CD4-positive, alpha-beta T cell treated with Interleukin-12 subunit alpha and Interleukin-12 subunit beta, for 1 hour (primary cell): Measurements from ENCODE around the gene APELA.
"Not testable (repeated sequence)": the region's sequence is repeated elsewhere in the genome, so short reads cannot be mapped to it uniquely, and the experiment has no call there.

Experiments
- DNase-seq: peaks from one replicate; pipeline ENCODE4 v3.0.0-alpha.2; 2020

Gene APELA, protein sequence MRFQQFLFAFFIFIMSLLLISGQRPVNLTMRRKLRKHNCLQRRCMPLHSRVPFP

DNA sequence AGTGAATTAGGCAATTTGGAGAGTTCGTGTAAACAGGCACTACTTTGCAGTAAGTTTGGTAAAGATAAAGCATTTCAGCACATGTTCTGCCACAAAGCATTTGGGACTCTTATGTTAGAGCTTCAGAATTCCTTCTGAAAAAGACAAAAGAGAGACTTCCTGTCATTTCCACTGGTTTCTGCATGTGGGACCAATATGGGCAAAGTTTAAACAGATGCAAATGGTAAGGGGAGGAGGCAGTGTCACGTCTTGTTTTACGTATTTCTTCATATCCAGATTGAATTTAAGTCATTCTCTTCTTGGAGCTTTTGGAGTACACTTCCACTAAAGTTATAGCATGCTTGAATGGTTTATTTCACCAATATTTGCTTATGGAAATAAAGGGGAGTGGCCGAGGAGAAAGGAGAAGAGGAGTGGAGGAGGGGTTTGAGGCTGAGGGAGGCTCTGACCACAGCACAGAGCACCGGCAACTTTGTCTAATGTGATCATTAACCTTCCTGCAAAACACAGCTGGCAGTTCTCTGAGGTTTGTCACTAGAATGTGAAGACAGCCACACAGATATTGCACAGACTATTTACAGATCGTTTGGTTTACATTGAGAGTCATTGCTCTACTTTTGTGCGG, at the start of gene APELA:
Gene APELA, plus strand, starts transcription at position 479 of the 625 bp plus-strand sequence. CDS start 154 bp downstream, outside the sequence.
- DNase-seq: no peak

DNA sequence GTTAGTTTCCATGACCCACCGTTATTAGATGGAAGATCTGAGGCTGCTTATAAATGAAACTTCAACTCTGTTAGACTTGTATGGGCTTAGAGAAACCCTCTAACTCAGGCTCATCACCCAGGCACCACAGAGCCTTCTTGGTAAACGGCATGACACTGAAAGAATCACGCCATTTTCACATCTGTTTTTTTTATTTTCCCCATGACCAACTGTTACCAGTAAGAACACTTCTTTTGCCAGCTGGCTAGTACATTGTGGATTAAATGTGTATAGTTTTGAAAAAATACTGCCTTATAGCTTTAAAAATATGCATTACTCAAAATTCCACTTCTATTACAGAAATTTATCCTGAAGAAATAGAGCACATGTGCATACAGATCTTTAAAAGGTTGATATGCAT, 48.0 kb upstream of the APELA start:
- DNase-seq: no peak

DNA sequence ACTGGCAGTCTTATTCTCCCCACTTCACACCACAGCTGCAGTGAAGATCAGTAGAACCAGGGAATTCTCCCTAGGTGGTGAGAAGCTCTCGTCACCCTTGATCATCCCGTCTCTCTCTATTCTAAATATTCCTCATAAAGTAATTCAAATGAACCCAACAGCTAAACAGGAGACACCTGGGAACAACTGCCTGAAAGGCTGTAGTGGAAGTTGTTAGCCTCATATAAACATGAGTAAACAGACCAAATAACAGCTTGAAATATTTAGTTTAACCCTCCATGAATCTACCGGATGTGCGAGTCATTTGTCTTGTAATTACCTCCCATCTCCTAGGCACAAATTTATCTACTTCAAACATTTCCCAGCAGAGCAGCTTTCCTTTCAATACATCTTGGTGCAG, 30.4 kb upstream of the APELA start:
- DNase-seq: no peak

DNA sequence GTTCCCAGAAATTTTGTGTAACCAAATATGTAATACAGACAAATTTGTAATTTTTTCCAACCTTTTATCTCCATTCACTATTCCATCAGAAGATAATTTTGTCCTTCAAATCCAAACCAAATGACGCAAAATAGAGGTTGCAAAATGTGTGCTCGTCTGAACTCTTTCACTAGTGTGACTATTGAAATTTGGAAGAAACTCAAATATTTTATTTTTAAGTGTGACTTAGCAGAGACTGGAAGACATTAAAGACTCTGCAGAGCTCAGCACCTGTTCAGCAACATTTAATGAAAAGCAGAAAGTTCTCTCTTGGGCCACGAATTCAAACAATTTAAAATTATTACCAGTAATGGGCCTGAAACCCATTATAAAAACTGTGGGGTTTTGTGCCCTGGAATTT, 30.0 kb upstream of the APELA start:
- DNase-seq: no peak

DNA sequence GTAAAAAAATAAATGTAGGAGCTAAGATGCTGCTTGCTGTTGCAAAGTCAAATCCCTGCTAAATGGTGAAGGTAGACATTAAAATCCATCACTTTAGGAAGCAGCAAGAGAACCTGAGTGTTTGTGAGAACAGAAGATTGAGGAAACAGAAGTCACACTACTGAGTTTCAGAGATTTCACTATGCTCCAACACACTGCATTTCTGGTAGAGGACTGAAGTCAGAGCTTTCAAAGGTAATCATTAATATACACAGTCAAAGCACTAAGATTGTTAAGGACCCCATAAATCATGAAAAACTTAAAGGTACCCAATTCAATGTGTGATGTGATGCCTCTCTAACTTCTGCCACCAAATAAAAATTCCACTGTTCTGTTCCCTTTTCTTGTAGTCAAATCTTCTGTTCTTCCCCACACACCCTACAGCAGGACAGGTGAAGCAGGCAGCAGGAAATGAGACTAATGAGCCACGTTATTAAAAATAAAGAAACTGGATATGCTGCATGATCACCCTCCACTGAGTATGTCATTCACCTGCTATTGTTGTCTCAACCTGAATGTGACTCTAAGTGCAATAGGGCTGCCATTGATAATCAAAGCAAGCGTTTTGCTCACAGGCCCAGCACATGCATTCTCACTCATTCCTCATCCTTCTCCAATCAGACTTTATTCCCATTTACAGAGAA, 28.9 kb upstream of the APELA start:
- DNase-seq: no peak

DNA sequence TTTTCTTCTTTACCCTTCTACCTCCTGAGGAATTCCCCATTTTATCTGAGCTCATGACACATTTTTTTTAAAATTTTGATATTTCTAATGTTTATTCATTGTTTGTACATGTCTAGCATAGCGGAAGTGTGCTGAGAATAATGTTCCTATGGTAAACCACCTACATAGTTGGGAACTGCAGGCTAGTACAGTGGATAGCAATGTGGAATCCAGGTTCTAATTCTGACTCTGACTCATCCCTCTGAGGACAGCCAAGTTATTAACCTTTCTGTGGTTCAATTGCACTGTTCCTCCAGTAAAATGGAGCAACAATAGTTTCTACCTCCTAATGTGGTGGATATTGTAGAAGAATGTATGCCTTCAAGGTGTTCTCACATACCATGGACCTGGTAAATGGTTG, 20.6 kb upstream of the APELA start:
- DNase-seq: no peak

DNA sequence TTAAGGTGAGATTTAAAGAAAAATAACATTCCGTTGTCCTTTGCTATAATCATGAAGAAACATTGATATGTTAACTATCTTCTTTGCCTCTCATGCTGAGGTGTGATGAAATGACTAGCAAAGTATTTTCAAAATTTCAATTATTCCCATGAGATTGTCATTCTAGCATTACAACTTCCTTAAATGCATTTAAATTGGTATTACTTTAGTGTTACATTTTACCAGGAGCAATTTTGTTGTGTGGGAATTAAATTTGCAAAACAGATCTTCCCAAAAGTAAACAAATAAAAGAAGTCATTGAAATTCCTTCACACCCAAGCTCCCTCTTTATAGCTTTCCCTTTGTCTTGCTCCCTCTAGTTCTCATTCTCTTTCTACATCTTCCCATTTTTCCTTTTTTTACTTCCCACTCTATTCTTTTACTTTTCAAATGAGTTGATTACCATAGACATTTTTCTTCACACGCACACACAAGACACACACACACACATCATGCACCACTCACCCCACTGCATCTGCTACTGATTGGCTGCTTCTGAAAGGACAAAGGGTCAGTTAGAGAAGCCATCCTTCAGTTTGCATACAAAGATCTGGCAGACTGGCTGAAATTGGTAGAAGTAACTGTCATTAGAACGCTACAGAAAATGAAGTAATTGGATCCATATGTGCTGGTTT, 10.0 kb upstream of the APELA start:
- DNase-seq: no peak

DNA sequence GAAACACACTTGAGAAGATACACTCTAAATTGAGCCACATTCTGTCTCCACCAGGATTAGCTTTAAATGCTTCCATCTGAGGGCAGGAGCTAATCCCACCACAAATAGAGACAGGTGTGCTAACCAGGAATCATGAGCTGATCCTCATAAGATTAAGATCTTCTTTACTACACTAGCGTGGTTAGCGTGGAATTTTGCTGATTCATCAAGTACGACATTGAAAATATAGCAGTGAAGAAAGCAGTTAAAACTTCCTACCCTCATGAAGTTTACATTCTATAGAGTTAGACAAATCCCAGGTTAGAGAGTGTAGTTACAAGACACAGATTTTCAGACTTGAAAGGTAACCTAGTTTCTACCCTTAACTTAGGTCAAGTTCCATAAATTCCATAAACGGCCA, 5.3 kb upstream of the APELA start:
- no peak for DNase-seq

DNA sequence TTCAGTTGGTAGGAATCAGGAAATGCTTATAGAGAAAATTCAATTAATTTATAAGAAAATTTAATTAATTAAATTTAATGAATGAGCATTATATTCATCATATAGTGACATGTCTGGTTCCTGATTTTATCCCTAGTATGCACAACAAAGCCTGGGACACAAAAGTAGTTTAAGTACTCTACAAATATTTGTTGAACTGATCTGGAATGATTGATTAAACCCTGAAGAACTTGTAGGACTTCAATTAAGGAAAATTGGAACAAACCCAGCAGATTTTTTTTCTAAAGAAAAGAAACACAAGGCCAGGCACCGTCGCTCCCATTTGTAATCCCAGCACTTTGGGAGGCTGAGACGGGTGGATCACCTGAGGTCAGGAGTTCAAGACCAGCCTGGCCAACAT, 4.5 kb upstream of the APELA start:
- no peak for DNase-seq

DNA sequence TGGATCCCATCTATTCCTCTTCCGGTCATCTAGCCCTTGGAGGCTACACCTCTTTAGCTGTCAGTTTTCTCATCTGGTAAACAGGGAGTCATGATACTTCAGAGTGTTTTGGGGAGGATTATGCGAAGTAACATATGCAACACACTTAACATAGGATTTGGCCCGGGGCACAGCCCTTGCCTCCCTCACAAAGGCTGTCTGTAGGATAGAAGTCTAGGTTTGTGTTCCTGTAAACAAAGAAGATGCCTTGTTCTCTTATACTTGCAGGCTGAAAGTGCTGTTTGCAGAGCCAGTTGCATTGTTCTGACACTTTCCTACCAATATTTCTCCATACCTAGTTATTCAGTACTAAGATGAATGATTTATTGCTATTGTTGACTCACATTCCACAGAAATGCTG, 2.2 kb upstream of the APELA start:
- no peak for DNase-seq

DNA sequence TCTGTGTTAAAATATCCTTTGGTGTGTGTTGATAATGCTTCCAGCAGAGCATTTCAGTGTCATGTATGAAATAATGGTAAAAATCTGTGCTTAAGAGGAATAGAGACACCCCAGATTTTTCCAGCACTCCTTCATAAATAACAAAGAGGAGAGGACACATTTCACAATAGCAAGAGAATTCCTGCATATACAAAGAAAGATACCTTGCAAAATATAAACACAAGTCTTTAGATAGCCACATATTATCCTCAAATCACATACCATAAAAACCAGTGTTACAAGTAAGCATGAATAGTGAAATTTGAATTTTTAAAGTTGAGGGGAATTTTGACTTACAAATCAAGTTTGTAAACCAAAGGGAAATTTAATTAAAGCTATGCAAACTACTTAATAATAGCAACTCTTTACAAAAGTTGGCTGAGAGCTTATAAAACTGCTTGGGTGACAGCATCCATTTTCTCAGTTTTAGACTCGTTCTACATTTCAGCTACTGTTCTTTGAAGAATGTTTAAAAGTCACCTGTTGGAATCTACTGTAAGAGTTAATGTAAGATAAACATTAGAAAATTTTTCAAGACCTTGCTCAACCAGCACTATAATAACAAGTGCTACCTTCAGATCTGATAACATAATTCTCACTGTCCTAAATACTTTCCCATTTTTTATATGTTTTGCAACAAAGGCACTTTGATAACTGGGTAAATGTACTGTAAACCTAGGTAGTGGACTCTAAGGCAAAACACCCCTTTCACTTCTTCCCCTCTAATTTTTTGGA, 3.7 kb downstream of the APELA start:
- no peak for DNase-seq

DNA sequence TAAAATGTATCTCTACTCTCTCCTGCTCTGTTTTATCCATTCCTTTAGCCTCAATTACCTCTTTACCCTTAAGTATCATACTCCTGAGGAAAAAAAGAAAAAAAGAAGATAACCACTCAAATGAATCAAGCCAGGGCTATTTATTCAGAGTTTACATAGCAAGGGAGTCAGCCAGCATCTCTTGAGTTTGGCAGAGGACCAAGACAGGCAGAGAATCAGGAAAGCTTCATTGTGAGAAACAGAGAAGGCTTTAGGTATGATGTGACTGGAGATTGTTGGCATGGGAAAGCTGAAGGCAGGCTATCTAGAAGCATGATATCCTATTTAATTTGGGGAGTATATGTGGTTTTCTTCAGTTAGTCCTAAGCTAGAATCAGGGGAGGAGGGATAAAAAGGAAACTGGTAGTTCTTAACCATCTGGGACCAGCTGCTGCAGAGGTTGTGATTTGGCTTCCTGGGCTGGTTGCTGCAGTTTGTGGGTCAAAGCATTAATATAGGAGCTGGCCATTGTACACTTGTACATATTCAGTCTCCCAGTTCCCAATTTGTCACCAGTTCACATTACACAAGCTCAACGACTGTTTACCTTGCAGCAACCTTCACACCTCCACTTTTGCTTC, 11.2 kb downstream of the APELA start:
- no peak for DNase-seq

DNA sequence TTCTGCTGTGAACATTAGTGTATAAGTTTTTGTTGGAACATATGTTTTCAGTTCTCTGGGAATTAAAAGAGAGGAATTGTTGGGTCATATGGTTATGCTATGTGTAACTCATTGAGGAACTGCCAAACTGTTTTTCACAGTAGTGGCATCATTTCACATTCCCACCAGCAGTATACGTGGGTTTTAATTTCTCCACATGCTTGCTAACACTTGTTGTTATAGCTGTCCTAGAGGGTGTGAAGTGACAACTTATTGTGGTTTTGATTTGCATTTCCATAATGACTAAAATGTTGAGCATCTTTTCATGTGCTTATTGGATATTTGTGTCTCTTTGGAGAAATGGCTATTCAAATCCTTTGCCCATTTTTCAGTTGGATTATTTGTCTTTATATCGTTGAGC, 13.7 kb downstream of the APELA start:
- no peak for DNase-seq

DNA sequence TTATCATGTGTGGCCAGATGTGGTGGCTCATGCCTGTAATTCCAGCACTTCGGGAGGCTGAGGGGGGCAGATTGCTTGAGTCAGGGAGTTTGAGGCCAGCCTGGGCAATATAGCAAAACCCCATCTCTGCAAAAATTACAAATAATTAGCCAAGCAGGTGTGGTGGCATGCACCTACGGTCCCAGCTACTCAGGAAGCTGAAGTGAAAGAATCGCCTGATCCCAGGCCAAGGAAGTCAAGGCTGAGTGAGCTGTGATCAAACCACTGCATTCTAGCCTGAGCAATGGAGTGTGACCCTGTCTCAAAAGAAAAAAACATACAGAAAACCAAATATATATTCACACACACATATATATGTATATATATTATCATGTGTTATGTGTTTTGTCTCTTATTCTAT, 15.0 kb downstream of the APELA start:
- no peak for DNase-seq

DNA sequence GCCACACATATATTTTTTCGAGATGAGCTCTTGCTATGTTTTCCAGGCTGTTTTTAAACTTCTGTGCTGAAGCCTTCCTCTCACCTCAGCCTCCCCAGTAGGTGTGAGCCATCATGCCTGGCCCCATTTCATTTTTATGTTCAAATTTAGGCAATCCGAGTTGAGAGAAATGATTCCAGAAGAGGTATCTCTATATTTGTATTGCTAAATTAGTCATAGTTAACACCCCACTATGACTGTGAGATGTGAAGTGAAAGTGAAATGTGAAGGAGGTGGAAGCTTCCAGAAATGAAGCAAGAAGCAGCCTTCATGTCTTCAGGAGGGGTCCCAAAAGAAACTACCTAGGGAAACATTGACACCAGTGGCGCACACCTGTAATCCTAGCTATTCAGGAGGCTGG, 17.7 kb downstream of the APELA start:
- DNase-seq: no peak

DNA sequence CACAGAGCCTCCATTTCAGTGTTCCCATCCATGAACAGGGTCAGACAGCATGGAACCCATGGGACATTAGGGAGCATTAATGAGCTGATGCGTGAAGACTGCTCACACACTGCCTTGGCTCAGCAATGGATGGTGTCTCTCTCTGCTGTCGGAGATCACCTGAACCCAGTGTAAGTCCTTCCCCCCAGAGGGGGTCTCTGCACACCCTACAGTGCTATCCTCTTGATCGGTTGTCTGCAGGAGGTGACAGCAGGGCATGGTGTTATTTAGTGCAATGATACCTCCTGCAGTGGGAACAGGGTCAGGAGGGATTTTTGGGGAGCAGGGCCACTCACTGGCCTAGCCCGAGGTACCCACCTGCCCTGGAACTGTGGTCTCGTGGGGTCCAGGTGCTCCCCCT, 25.6 kb downstream of the APELA start:
- DNase-seq: no peak

DNA sequence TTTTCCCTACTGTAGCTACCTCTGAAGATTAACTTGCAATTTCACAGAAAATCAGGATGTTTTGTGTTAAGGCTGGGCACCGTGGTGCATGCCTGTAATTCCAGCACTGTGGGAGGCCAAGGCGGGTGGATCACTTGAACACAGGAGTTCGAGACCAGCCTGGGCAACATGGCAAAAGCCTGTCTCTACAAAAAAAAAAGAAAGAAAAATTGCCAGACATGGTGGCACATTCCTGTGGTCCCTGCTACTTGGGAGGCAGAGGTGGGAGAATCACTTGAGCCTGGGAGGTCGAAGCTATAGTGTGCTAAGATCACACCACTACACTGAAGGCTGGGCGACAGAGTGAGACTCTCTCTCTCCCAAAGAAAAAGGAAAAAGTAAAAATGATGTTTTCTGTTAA, 27.4 kb downstream of the APELA start:
- no peak for DNase-seq

DNA sequence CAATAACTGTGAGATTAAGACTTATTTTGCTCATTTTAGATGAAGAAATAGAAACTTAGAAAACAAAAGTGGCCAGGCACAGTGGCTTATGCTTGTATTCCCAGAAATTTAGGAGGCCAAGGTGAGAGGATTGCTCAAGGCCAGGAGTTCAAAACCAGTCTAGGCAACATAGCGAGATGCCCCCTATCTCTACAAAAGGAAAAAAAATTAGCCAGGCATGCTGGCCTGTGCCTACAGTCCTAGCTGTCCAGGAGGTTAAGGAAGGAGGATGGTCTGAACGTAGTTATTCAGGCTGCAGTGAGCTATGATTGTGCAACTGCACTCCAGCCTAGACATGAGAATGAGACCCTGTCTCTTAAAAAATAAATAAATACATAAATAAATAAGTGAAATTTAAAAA, 28.0 kb downstream of the APELA start:
- DNase-seq: no peak

DNA sequence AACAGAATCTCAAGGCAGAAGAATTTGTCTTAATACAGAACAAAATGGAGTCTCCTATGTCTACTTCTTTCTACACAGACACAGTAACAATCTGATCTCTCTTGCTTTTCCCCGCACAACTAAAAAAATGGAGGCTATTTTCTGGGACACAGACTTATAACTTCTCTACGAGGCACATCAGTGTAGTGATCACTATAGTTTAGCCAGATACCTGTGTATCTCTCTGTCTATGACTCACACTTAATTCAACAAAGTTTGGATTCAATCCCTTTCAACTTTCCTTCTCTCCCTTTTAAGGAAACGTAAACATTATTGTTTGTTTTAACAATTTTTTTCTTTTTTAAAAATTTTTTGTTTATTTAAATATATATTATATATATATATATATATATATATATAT, 29.4 kb downstream of the APELA start:
- DNase-seq: no peak

DNA sequence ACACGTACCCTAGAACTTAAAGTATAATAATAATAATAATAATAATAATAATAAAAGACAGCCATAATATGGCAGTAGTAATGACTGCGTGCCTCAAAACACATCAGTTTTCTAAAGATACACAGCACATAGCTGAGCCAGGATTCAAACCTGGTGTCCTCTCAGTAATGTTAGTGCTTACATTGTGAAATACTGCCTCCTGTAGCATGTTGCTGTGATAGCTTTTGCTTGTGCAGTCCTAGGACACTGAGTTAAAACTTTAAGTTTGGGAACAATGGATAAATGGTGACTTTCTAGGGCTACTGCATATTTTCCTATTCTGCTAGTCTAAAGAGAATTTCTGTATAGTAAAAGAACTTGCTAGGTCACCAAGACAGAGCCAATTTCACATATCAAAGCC, 36.5 kb downstream of the APELA start:
- not testable (repeated sequence) for DNase-seq

DNA sequence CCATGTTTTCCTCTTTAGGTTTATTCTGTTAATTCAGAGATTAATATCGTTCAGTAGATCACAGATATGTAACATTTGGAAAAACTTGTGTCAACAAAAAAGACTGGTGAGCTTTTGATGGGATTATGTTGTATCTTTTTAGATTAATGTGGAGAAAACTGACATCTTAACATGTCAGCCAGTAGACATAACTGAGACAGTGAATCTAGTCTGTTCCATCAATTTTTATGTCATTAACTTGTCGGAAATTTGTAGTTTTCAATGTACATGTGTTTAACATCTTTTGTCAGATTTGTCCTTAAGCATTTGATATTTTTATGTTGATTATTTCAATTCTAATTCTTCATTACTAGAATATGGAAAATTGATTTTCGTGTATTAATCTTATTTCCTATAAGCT, 42.0 kb downstream of the APELA start:
- no peak for DNase-seq

DNA sequence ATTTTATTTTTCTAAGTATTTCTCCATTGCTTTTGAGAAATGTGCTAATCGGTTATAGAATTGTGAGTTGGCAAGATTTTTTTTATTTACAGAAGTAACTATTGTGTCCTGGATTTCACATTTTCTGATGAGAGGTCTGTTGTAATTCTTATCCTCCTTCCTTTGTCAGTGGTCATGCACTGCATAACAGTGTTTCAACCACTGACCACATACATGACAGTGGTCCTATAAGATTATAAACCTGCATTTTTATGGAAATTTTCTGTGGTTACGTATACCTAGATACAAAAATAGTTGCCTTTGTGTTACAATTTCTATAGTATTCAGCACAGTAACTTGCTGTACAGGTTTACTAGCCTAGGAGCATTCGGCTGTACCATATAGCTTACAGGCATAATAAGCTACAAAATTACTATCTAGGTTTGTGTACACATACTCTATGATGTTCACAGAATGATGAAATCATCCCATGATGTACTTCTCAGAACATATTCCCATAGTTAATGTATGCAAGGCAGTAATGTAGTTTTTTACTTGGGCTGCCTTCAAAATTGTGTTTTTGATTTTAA, 47.8 kb downstream of the APELA start:
- DNase-seq: no peak

DNA sequence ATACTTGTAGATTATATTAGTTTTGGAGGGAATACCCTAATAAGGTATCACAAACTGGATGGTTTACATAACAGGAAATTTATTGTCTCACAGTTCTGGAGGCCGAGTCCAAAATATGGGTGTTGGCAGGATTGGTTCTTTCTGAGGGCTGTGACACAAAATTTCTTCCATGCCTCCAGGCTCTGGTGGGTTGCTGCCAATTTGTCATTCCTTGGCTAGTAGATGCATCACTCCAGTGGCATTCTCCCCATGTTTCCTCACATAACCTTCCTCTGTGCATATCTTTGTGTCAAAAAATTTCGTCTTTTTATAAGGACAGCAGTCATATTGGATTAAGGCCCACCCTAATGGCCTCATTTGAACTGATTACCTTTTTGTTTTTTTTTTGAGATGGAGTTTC, 49.3 kb downstream of the APELA start:
- no peak for DNase-seq
